Measurements from ENCODE around the gene NTRK3.

DNA sequence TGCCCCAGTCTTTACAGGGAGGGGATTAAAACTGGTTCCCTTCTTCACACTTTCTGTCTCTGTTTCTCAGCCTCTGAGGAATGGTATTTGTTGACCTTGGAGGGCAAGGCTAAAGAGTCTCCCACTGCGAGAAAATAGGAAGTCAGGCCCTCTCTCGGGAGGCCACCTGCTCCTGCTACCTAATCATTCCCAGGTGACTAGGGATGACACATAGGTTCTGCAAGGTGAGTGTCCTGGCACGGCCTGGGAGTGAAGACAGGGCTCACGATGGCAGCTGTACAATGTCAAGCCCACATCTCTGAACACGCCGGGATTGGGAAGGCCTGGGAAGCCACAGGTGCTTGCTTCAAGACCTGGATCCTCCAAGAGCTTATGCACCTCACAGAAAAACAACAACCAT is 314.2 kb downstream of the NTRK3 start:
- TF ChIP-seq EZH2 (IDR thresholded peaks at IDR 0.05; ENCODE audit: low read length) = no peak
- TF ChIP-seq, protein P1, sequence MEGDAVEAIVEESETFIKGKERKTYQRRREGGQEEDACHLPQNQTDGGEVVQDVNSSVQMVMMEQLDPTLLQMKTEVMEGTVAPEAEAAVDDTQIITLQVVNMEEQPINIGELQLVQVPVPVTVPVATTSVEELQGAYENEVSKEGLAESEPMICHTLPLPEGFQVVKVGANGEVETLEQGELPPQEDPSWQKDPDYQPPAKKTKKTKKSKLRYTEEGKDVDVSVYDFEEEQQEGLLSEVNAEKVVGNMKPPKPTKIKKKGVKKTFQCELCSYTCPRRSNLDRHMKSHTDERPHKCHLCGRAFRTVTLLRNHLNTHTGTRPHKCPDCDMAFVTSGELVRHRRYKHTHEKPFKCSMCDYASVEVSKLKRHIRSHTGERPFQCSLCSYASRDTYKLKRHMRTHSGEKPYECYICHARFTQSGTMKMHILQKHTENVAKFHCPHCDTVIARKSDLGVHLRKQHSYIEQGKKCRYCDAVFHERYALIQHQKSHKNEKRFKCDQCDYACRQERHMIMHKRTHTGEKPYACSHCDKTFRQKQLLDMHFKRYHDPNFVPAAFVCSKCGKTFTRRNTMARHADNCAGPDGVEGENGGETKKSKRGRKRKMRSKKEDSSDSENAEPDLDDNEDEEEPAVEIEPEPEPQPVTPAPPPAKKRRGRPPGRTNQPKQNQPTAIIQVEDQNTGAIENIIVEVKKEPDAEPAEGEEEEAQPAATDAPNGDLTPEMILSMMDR (optimal IDR thresholded peaks at IDR 0.05 in 1 of 3, IDR thresholded peaks at IDR 0.05 in 1 of 3, conservative IDR thresholded peaks at IDR 0.05 in 1 of 3; ENCODE audit: extremely low read depth in 1 of 3, insufficient read depth in 2 of 3, low read length in 3 of 3) = no peak
